H9 (cell line): Measurements from ENCODE around the gene PPP1R9A. TPM values are rescaled to one million over a fixed set of nuclear protein-coding genes. Genes with fewer than 3 reads are reported as not detected.

Source experiments
- DNase-seq: peaks from one replicate; pipeline ENCODE4 v3.0.0-alpha.2; 2017
- H2AFZ ChIP-seq: one replicate; pipeline ENCODE4 v1.6.1; 2013; ENCODE audit warnings: mild to moderate bottlenecking, low read length, control low read depth, moderate library complexity
- H2AK5ac ChIP-seq: 2 replicates; pipeline ENCODE4 v1.6.1; 2013; ENCODE audit warnings: low read length, control low read depth, mixed read lengths; ENCODE audit not compliant: insufficient read length
- H2BK120ac ChIP-seq: one replicate; pipeline ENCODE4 v1.6.1; 2013; ENCODE audit warnings: low read depth, mild to moderate bottlenecking, low read length, control low read depth, inconsistent platforms; ENCODE audit not compliant: poor library complexity, severe bottlenecking
- H2BK12ac ChIP-seq: 2 replicates; pipeline ENCODE4 v1.6.1; 2013; ENCODE audit warnings: low read length, control low read depth, mixed read lengths, low read depth; ENCODE audit not compliant: insufficient read length
- H2BK15ac ChIP-seq: 2 replicates; pipeline ENCODE4 v1.6.1; 2013; ENCODE audit warnings: low read depth, low read length, control low read depth
- H2BK20ac ChIP-seq: one replicate; pipeline ENCODE4 v1.6.1; 2013; ENCODE audit warnings: low read depth, mild to moderate bottlenecking, low read length, control low read depth, inconsistent platforms; ENCODE audit not compliant: poor library complexity, severe bottlenecking
- H2BK5ac ChIP-seq: 2 replicates; pipeline ENCODE4 v1.6.1; 2013; ENCODE audit warnings: low read length, control low read depth, mixed read lengths; ENCODE audit not compliant: insufficient read length
- H3K14ac ChIP-seq: 2 replicates; pipeline ENCODE4 v1.6.1; 2013; ENCODE audit warnings: low read length, control low read depth; ENCODE audit not compliant: insufficient read depth
- H3K18ac ChIP-seq: 2 replicates; pipeline ENCODE4 v1.6.1; 2013; ENCODE audit warnings: low read depth, mild to moderate bottlenecking, mixed read lengths, low read length, control low read depth; ENCODE audit not compliant: insufficient read length
- H3K23ac ChIP-seq: 2 replicates; pipeline ENCODE4 v1.6.1; 2013; ENCODE audit warnings: low read length, control low read depth, mixed read lengths, low read depth; ENCODE audit not compliant: insufficient read length
- H3K23me2 ChIP-seq: 2 replicates; pipeline ENCODE4 v1.6.1; 2013; ENCODE audit warnings: low read depth, mild to moderate bottlenecking, mixed read lengths, low read length, control low read depth; ENCODE audit not compliant: insufficient read length, poor library complexity, severe bottlenecking
- H3K27ac ChIP-seq: 2 replicates; pipeline ENCODE4 v1.5.1; 2013; ENCODE audit warnings: low read length, control low read depth, mixed read lengths, low read depth; ENCODE audit not compliant: insufficient read length
- H3K27me3 ChIP-seq: 2 replicates; pipeline ENCODE4 v1.6.1; 2013; ENCODE audit warnings: low read length, control low read depth, inconsistent platforms; ENCODE audit not compliant: insufficient read depth
- H3K4ac ChIP-seq: 2 replicates; pipeline ENCODE4 v1.6.1; 2013; ENCODE audit warnings: low read depth, mild to moderate bottlenecking, control low read depth, inconsistent platforms, low read length, moderate library complexity
- H3K4me1 ChIP-seq: 2 replicates; pipeline ENCODE4 v1.6.1; 2013; ENCODE audit warnings: low read length, control low read depth, inconsistent platforms; ENCODE audit not compliant: insufficient read depth
- H3K4me2 ChIP-seq: 2 replicates; pipeline ENCODE4 v1.6.1; 2013; ENCODE audit warnings: low read length, control low read depth, mixed read lengths; ENCODE audit not compliant: insufficient read length, insufficient read depth
- H3K56ac ChIP-seq: 2 replicates; pipeline ENCODE4 v1.6.1; 2013; ENCODE audit warnings: low read depth, mild to moderate bottlenecking, mixed read lengths, low read length, control low read depth; ENCODE audit not compliant: insufficient read length
- H3K79me1 ChIP-seq: 2 replicates; pipeline ENCODE4 v1.6.1; 2013; ENCODE audit warnings: low read depth, mild to moderate bottlenecking, moderate library complexity, low read length, control low read depth, inconsistent platforms; ENCODE audit not compliant: insufficient read depth, poor library complexity, severe bottlenecking
- H3K79me2 ChIP-seq: 2 replicates; pipeline ENCODE4 v1.6.1; 2013; ENCODE audit warnings: low read length, control low read depth, inconsistent platforms; ENCODE audit not compliant: insufficient read depth
- H3K9ac ChIP-seq: 2 replicates; pipeline ENCODE4 v1.6.1; 2013; ENCODE audit warnings: low read length, control low read depth, mixed read lengths; ENCODE audit not compliant: insufficient read length; ENCODE audit errors: extremely low read depth
- H3K9me3 ChIP-seq: one replicate; pipeline ENCODE4 v1.6.1; 2013; ENCODE audit warnings: low read depth, low read length, inconsistent platforms; ENCODE audit not compliant: control insufficient read depth
- H3T11ph ChIP-seq: one replicate; pipeline ENCODE4 v1.6.1; 2013; ENCODE audit warnings: mild to moderate bottlenecking, low read length, control low read depth, inconsistent platforms
- H4K20me1 ChIP-seq: one replicate; pipeline ENCODE4 v1.6.1; 2013; ENCODE audit not compliant: control insufficient read depth, insufficient read length, insufficient read depth
- H4K5ac ChIP-seq: 2 replicates; pipeline ENCODE4 v1.6.1; 2013; ENCODE audit warnings: low read depth, mild to moderate bottlenecking, mixed read lengths, low read length, control low read depth; ENCODE audit not compliant: insufficient read length
- H4K8ac ChIP-seq: replicated peaks from 2 replicates; pipeline ENCODE4 v1.6.1; 2013; ENCODE audit warnings: low read length, control low read depth, mixed read lengths, low read depth; ENCODE audit not compliant: insufficient read length
- H4K91ac ChIP-seq: 2 replicates; pipeline ENCODE4 v1.6.1; 2013; ENCODE audit warnings: low read depth, mild to moderate bottlenecking, moderate library complexity, mixed read lengths, low read length, control low read depth; ENCODE audit not compliant: insufficient read length
- H3K27ac Mint-ChIP-seq, 3 experiments: 2 replicates in 2 of 3; 3 replicates in 1 of 3; pipeline ENCODE4 v1.8.0; 2020 to 2021; ENCODE audit warnings: mixed read lengths in 3 of 3, mild to moderate bottlenecking in 1 of 3, moderate library complexity in 1 of 3
- H3K27me3 Mint-ChIP-seq: 2 replicates; pipeline ENCODE4 v1.8.0; 2021; ENCODE audit warnings: low read depth, mild to moderate bottlenecking, moderate library complexity, mixed read lengths
- H3K36me3 Mint-ChIP-seq, 3 experiments: 2 replicates in 2 of 3; 3 replicates in 1 of 3; pipeline ENCODE4 v1.8.0; 2020 to 2021; ENCODE audit warnings: low read depth in 3 of 3, mixed read lengths in 3 of 3; ENCODE audit not compliant: insufficient read depth in 1 of 3
- H3K4me1 Mint-ChIP-seq, 2 experiments: 2 replicates each; pipeline ENCODE4 v1.8.0; 2020; ENCODE audit warnings: mixed read lengths in 2 of 2
- H3K4me3 Mint-ChIP-seq, 2 experiments: 2 replicates in 1 of 2; 3 replicates in 1 of 2; pipeline ENCODE4 v1.8.0; 2020 to 2021; ENCODE audit warnings: mild to moderate bottlenecking in 2 of 2, mixed read lengths in 2 of 2, moderate library complexity in 1 of 2
- H3K9me3 Mint-ChIP-seq, 2 experiments: 2 replicates in 1 of 2; 3 replicates in 1 of 2; pipeline ENCODE4 v1.8.0; 2020; ENCODE audit warnings: mild to moderate bottlenecking in 2 of 2, mixed read lengths in 2 of 2, moderate library complexity in 1 of 2
- WGBS: extraction: QIAGEN DNeasy Blood & Tissue Kit; methylation state at CpG from one replicate; pipeline ENCODE4 v1.1.7; 2013; ENCODE audit warnings: missing lambda C conversion rate, low lambda C conversion rate, mixed read lengths; ENCODE audit not compliant: insufficient read length; ENCODE audit errors: extremely low coverage; 5-methylcytosine and 5-hydroxymethylcytosine counted together
- total RNA-seq: library from RNA; stranded (reverse); gene quantifications from 2 replicates; pipeline ENCODE4 v1.2.1, GENCODE V29; 2021
- TF ChIP-seq, protein P1 (sequence below): fragments of 200-600 bp; sonication (generic); conservative IDR thresholded peaks from 3 replicates; pipeline ENCODE4 v1.8.0; 2021; ENCODE audit warnings: antibody characterized with exemption, mild to moderate bottlenecking

The PPP1R9A gene
- total RNA-seq, 1 experiment from 2014 or later, result 17.0 TPM

DNA sequence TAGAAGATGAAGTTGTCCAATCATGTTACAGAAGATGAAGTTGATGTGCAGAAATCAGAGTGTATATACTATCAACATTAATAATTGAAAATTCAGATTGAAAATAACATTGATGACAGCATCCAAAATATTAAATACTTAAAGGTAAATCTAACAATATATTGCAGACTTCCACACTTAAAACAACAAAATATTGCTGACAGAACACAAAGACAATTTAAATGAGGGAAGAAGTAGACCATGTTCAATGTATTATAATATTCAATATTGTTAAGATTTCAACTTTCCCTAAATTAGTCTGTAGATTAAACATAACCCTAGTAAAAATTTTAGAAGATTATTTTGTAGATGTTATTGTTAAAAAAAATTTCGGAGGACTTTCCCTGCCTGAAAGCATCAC is 265.0 kb downstream of the PPP1R9A start:
- H3T11ph ChIP-seq, result no peak overlapping the region
- no peak overlapping the region for H2AFZ ChIP-seq
- no peaks in the 10 kb centered on the region for H3K79me1 ChIP-seq
- H2BK12ac ChIP-seq, result no peak overlapping the region
- H3K18ac ChIP-seq, result no peak overlapping the region
- H3K56ac ChIP-seq, result no peak overlapping the region
- H2BK20ac ChIP-seq, result no peak overlapping the region
- no peaks in the 10 kb centered on the region for H3K79me2 ChIP-seq
- H3K27ac ChIP-seq, result no peak overlapping the region
- no peaks in the 10 kb centered on the region for H3K27me3 ChIP-seq
- H4K5ac ChIP-seq, result no peak overlapping the region
- no peak overlapping the region for H3K4ac ChIP-seq
- H2BK120ac ChIP-seq, result no peak overlapping the region
- no peak overlapping the region for H3K9ac ChIP-seq
- no peak overlapping the region for H2AK5ac ChIP-seq
- Mint-ChIP-seq H3K36me3 (peaks cover 0 to 13% (median 2%) of the 10 kb centered on the region in 3 experiments; a peak in 3 of 7 replicates), H3K27me3 (no peaks in the 10 kb centered on the region), H3K4me3 (no peak overlapping the region), H3K9me3 (no peaks in the 10 kb centered on the region; a peak in 1 of 5 replicates), H3K4me1 (no peaks in the 10 kb centered on the region), H3K27ac (no peak overlapping the region)
- H3K4me1 ChIP-seq, result no peaks in the 10 kb centered on the region
- no peak overlapping the region for H3K4me2 ChIP-seq
- no peak overlapping the region for H3K14ac ChIP-seq
- H3K9me3 ChIP-seq, result no peaks in the 10 kb centered on the region
- DNase-seq, result no peak
- H2BK5ac ChIP-seq, result no peak overlapping the region
- no peak overlapping the region for H4K91ac ChIP-seq
- TF ChIP-seq, protein P1, sequence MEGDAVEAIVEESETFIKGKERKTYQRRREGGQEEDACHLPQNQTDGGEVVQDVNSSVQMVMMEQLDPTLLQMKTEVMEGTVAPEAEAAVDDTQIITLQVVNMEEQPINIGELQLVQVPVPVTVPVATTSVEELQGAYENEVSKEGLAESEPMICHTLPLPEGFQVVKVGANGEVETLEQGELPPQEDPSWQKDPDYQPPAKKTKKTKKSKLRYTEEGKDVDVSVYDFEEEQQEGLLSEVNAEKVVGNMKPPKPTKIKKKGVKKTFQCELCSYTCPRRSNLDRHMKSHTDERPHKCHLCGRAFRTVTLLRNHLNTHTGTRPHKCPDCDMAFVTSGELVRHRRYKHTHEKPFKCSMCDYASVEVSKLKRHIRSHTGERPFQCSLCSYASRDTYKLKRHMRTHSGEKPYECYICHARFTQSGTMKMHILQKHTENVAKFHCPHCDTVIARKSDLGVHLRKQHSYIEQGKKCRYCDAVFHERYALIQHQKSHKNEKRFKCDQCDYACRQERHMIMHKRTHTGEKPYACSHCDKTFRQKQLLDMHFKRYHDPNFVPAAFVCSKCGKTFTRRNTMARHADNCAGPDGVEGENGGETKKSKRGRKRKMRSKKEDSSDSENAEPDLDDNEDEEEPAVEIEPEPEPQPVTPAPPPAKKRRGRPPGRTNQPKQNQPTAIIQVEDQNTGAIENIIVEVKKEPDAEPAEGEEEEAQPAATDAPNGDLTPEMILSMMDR, result no peak
- H2BK15ac ChIP-seq, result no peak overlapping the region
- no peak overlapping the region for H3K23ac ChIP-seq
- H3K23me2 ChIP-seq, result no peaks in the 10 kb centered on the region
- no peak overlapping the region for H4K8ac ChIP-seq
- no peaks in the 10 kb centered on the region for H4K20me1 ChIP-seq
- no CpG with 5 or more reads among the region's 1 CpG for WGBS
